Adrenal gland (tissue), 5 donors: ENCODE measurements around the gene MAN1A1.

ENCODE experiments used
- POLR2A ChIP-seq, 2 donors: fragments of 450-650 bp; IDR thresholded peaks; one replicate each; pipeline ENCODE4 v1.6.1; 2017; ENCODE audit warnings: antibody characterized with exemption in 2 of 2, mild to moderate bottlenecking in 2 of 2, moderate library complexity in 1 of 2
- TF ChIP-seq, protein P1 (sequence below), 6 experiments: fragments of 450-650 bp in 4 of 6; fragments of 200-600 bp in 2 of 6; sonication (generic) in 1 of 6; IDR thresholded peaks; 1 replicate in 5 of 6; 2 replicates in 1 of 6; pipeline versions ENCODE4 v1.5.1 to v1.8.0; 2016 to 2021; ENCODE audit warnings: antibody characterized with exemption in 6 of 6, mild to moderate bottlenecking in 2 of 6, moderate library complexity in 1 of 6
- donor health status: DM: no; HTN: no; CAD: no.

DNA sequence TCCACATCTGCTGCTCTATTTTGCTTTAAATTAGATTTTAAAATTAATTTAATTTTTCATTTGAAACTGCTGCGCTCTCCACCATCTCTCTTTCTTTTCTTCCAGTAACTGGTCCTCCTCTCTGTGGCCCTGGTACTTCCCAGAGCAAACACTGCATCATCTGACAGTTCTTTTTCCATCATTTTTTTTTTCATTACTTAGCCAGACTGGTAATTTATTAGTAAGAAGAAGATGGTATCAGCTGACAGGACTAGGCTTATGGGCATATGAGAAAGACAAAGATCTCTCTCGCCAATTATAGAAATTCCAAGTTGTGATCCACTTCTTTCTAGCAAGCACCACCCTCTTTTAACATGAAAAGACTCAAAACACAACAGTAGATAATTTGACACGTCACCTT, 197.4 kb downstream of the MAN1A1 start:
- TF ChIP-seq, protein P1, sequence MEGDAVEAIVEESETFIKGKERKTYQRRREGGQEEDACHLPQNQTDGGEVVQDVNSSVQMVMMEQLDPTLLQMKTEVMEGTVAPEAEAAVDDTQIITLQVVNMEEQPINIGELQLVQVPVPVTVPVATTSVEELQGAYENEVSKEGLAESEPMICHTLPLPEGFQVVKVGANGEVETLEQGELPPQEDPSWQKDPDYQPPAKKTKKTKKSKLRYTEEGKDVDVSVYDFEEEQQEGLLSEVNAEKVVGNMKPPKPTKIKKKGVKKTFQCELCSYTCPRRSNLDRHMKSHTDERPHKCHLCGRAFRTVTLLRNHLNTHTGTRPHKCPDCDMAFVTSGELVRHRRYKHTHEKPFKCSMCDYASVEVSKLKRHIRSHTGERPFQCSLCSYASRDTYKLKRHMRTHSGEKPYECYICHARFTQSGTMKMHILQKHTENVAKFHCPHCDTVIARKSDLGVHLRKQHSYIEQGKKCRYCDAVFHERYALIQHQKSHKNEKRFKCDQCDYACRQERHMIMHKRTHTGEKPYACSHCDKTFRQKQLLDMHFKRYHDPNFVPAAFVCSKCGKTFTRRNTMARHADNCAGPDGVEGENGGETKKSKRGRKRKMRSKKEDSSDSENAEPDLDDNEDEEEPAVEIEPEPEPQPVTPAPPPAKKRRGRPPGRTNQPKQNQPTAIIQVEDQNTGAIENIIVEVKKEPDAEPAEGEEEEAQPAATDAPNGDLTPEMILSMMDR (IDR thresholded peaks at IDR 0.05): no peak
- no peak for TF ChIP-seq POLR2A (IDR thresholded peaks at IDR 0.05)
